WTC11 (cell line): ENCODE results near the gene ALK. TPM values are rescaled to one million over a fixed set of nuclear protein-coding genes. Genes with fewer than 3 reads are reported as not detected.

Experiments
- ATAC-seq: fragments of 200-7000 bp; cut with Tn5 transposase; 2 replicates; pipeline ENCODE4 v1.10.0; 2021; ENCODE audit warnings: mild to moderate bottlenecking, moderate library complexity
- CTCF ChIA-PET: fragments of 300-600 bp; sonication (Branson Sonifier 250); formaldehyde crosslinking; loops from one replicate; lab custom pipeline; 2021; ENCODE audit warnings: antibody characterized with exemption; lab: Charles Lee
- POLR2A ChIA-PET: fragments of 350-600 bp; sonication (Branson Sonifier 250); formaldehyde crosslinking; loops from one replicate; lab custom pipeline; 2021; ENCODE audit warnings: antibody characterized with exemption; lab: Charles Lee
- DNase-seq: peaks from one replicate; pipeline ENCODE4 v3.0.0; 2021; ENCODE audit warnings: low spot score
- H3K27ac Mint-ChIP-seq: 2 replicates; pipeline ENCODE4 v1.8.0; 2021; ENCODE audit warnings: mixed read lengths
- H3K27me3 Mint-ChIP-seq: 2 replicates; pipeline ENCODE4 v1.8.0; 2021; ENCODE audit warnings: low read depth, mild to moderate bottlenecking, moderate library complexity, mixed read lengths
- H3K36me3 Mint-ChIP-seq: 2 replicates; pipeline ENCODE4 v1.8.0; 2021; ENCODE audit warnings: mixed read lengths
- H3K4me1 Mint-ChIP-seq: 2 replicates; pipeline ENCODE4 v1.8.0; 2022; ENCODE audit warnings: mixed read lengths
- H3K4me3 Mint-ChIP-seq: 2 replicates; pipeline ENCODE4 v1.8.0; 2021; ENCODE audit warnings: mild to moderate bottlenecking, moderate library complexity, mixed read lengths
- H3K9me3 Mint-ChIP-seq: 2 replicates; pipeline ENCODE4 v1.8.0; 2021; ENCODE audit warnings: mixed read lengths
- CREB1 ChIP-seq: sonication (generic); formaldehyde crosslinking; IDR thresholded peaks from 2 replicates; pipeline ENCODE4 v1.8.0; 2023; ENCODE audit warnings: mild to moderate bottlenecking, missing genetic modification reagents
- ESRRA ChIP-seq: sonication (generic); formaldehyde crosslinking; IDR thresholded peaks from 2 replicates; pipeline ENCODE4 v1.8.1; 2022; ENCODE audit warnings: mild to moderate bottlenecking, missing genetic modification reagents, borderline replicate concordance
- GTF2I ChIP-seq: fragments of 250-450 bp; sonication (Bioruptor Pico); conservative IDR thresholded peaks from 2 replicates; pipeline ENCODE4 v1.4.0; 2021; ENCODE audit warnings: mild to moderate bottlenecking
- HMGA2 ChIP-seq: fragments of 250-450 bp; sonication (Bioruptor Pico); IDR thresholded peaks from 2 replicates; pipeline ENCODE4 v1.4.0; 2021; ENCODE audit warnings: mild to moderate bottlenecking, moderate library complexity
- NFATC4 ChIP-seq: fragments of 250-450 bp; sonication (Bioruptor Pico); IDR thresholded peaks from 2 replicates; pipeline ENCODE4 v1.9.0; 2021; ENCODE audit warnings: mild to moderate bottlenecking
- NR1H2 ChIP-seq: sonication (generic); formaldehyde crosslinking; IDR thresholded peaks from 2 replicates; pipeline ENCODE4 v1.9.0; 2021; ENCODE audit warnings: mild to moderate bottlenecking, moderate library complexity, missing genetic modification reagents
- NR3C1 ChIP-seq: sonication (generic); formaldehyde crosslinking; conservative IDR thresholded peaks from 2 replicates; pipeline ENCODE4 v1.8.1; 2023; ENCODE audit warnings: low read depth, mild to moderate bottlenecking, missing genetic modification reagents
- RORB ChIP-seq: fragments of 250-450 bp; sonication (Bioruptor Pico); IDR thresholded peaks from 2 replicates; pipeline ENCODE4 v1.9.0; 2021; ENCODE audit warnings: mild to moderate bottlenecking
- SMAD3 ChIP-seq: sonication (generic); formaldehyde crosslinking; IDR thresholded peaks from 2 replicates; pipeline ENCODE4 v1.8.0; 2022; ENCODE audit warnings: missing genetic modification reagents, mild to moderate bottlenecking, borderline replicate concordance
- SP1 ChIP-seq: sonication (generic); formaldehyde crosslinking; conservative IDR thresholded peaks from 2 replicates; pipeline ENCODE4 v1.8.1; 2022; ENCODE audit warnings: missing genetic modification reagents
- TEAD1 ChIP-seq: sonication (generic); formaldehyde crosslinking; IDR thresholded peaks from 2 replicates; pipeline ENCODE4 v1.8.0; 2022; ENCODE audit warnings: mild to moderate bottlenecking, missing genetic modification reagents
- TEAD4 ChIP-seq: sonication (generic); formaldehyde crosslinking; IDR thresholded peaks from 2 replicates; pipeline ENCODE4 v1.8.0; 2022; ENCODE audit warnings: mild to moderate bottlenecking, missing genetic modification reagents
- ZNF121 ChIP-seq: sonication (generic); formaldehyde crosslinking; IDR thresholded peaks from 2 replicates; pipeline ENCODE4 v1.8.0; 2023; ENCODE audit warnings: missing genetic modification reagents
- total RNA-seq: library from RNA; stranded (reverse); gene quantifications from 3 replicates; pipeline ENCODE4 v1.2.3, GENCODE V29; 2021
- TF ChIP-seq, protein P1 (sequence below): fragments of 250-450 bp; sonication (Bioruptor Pico); IDR thresholded peaks from 2 replicates; pipeline ENCODE4 v1.9.0; 2021; ENCODE audit warnings: mild to moderate bottlenecking, borderline replicate concordance
- TF ChIP-seq, protein P2 (sequence below): sonication (generic); formaldehyde crosslinking; IDR thresholded peaks from 2 replicates; pipeline ENCODE4 v1.8.1; 2023; ENCODE audit warnings: mild to moderate bottlenecking, missing genetic modification reagents, borderline replicate concordance
- TF ChIP-seq, protein P3 (sequence below): fragments of 250-450 bp; sonication (Bioruptor Pico); IDR thresholded peaks from 2 replicates; pipeline ENCODE4 v1.8.0; 2021; ENCODE audit warnings: mild to moderate bottlenecking
- TF ChIP-seq, protein P4 (sequence below): sonication (generic); formaldehyde crosslinking; IDR thresholded peaks from 2 replicates; pipeline ENCODE4 v1.8.1; 2022; ENCODE audit warnings: low read depth, mild to moderate bottlenecking, moderate library complexity, missing genetic modification reagents, borderline replicate concordance
- TF ChIP-seq, protein P5 (sequence below): fragments of 200-600 bp; IDR thresholded peaks from 2 replicates; pipeline ENCODE4 v1.8.0; 2022; ENCODE audit warnings: antibody characterized with exemption
- TF ChIP-seq, protein P6 (sequence below): sonication (generic); formaldehyde crosslinking; IDR thresholded peaks from 2 replicates; pipeline ENCODE4 v1.8.1; 2023; ENCODE audit warnings: mild to moderate bottlenecking, missing genetic modification reagents, moderate library complexity
- TF ChIP-seq, protein P7 (sequence below): sonication (generic); formaldehyde crosslinking; IDR thresholded peaks from 2 replicates; pipeline ENCODE4 v1.8.1; 2023; ENCODE audit warnings: mild to moderate bottlenecking, missing genetic modification reagents, moderate library complexity
- TF ChIP-seq, protein P8 (sequence below): fragments of 250-450 bp; sonication (Bioruptor Pico); IDR thresholded peaks from 2 replicates; pipeline ENCODE4 v2.1.2; 2022; ENCODE audit warnings: mild to moderate bottlenecking, moderate library complexity

ALK gene
- total RNA-seq, 1 experiment from 2014 or later = not detected

DNA sequence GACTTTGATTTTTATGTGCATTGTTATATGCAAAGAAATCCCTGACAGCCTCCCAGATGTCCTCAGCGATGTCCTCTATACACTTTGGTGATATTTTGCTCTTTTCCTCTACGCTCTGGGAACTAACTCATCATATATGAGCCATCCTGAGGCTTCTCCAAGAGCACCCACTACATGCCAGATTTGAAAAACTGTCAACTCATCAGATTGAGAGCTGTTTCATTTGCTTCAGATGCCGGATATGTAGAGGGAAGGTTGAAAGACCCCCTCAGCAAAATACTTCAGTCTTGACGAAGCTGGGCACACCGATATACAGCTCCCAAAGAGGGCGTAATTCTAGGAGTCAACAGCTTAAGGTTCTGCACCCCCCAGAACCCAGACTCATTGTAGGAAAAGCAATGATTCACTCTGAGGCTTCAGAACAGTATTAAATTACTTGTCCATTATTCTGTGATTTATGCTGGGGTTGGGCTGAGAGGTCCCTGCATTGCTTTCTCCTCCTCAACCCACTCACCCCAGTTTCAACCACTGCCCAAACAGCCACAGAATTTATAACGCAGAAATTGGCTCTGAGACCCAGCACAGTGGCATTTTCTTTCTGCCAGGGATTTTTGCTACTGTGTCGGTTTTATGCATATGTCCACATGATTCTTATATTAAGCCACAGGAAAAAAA, 341.8 kb downstream of the ALK start (continued):
- TF ChIP-seq, protein P1, sequence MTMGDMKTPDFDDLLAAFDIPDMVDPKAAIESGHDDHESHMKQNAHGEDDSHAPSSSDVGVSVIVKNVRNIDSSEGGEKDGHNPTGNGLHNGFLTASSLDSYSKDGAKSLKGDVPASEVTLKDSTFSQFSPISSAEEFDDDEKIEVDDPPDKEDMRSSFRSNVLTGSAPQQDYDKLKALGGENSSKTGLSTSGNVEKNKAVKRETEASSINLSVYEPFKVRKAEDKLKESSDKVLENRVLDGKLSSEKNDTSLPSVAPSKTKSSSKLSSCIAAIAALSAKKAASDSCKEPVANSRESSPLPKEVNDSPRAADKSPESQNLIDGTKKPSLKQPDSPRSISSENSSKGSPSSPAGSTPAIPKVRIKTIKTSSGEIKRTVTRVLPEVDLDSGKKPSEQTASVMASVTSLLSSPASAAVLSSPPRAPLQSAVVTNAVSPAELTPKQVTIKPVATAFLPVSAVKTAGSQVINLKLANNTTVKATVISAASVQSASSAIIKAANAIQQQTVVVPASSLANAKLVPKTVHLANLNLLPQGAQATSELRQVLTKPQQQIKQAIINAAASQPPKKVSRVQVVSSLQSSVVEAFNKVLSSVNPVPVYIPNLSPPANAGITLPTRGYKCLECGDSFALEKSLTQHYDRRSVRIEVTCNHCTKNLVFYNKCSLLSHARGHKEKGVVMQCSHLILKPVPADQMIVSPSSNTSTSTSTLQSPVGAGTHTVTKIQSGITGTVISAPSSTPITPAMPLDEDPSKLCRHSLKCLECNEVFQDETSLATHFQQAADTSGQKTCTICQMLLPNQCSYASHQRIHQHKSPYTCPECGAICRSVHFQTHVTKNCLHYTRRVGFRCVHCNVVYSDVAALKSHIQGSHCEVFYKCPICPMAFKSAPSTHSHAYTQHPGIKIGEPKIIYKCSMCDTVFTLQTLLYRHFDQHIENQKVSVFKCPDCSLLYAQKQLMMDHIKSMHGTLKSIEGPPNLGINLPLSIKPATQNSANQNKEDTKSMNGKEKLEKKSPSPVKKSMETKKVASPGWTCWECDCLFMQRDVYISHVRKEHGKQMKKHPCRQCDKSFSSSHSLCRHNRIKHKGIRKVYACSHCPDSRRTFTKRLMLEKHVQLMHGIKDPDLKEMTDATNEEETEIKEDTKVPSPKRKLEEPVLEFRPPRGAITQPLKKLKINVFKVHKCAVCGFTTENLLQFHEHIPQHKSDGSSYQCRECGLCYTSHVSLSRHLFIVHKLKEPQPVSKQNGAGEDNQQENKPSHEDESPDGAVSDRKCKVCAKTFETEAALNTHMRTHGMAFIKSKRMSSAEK (CRISPR knock-in tag) = no peak
- TF ChIP-seq RORB (CRISPR knock-in tag) = no peak
- TF ChIP-seq, protein P2, sequence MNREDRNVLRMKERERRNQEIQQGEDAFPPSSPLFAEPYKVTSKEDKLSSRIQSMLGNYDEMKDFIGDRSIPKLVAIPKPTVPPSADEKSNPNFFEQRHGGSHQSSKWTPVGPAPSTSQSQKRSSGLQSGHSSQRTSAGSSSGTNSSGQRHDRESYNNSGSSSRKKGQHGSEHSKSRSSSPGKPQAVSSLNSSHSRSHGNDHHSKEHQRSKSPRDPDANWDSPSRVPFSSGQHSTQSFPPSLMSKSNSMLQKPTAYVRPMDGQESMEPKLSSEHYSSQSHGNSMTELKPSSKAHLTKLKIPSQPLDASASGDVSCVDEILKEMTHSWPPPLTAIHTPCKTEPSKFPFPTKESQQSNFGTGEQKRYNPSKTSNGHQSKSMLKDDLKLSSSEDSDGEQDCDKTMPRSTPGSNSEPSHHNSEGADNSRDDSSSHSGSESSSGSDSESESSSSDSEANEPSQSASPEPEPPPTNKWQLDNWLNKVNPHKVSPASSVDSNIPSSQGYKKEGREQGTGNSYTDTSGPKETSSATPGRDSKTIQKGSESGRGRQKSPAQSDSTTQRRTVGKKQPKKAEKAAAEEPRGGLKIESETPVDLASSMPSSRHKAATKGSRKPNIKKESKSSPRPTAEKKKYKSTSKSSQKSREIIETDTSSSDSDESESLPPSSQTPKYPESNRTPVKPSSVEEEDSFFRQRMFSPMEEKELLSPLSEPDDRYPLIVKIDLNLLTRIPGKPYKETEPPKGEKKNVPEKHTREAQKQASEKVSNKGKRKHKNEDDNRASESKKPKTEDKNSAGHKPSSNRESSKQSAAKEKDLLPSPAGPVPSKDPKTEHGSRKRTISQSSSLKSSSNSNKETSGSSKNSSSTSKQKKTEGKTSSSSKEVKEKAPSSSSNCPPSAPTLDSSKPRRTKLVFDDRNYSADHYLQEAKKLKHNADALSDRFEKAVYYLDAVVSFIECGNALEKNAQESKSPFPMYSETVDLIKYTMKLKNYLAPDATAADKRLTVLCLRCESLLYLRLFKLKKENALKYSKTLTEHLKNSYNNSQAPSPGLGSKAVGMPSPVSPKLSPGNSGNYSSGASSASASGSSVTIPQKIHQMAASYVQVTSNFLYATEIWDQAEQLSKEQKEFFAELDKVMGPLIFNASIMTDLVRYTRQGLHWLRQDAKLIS (CRISPR knock-in tag) = no peak
- TF ChIP-seq GTF2I (CRISPR knock-in tag) = no peak
- TF ChIP-seq, protein P3, sequence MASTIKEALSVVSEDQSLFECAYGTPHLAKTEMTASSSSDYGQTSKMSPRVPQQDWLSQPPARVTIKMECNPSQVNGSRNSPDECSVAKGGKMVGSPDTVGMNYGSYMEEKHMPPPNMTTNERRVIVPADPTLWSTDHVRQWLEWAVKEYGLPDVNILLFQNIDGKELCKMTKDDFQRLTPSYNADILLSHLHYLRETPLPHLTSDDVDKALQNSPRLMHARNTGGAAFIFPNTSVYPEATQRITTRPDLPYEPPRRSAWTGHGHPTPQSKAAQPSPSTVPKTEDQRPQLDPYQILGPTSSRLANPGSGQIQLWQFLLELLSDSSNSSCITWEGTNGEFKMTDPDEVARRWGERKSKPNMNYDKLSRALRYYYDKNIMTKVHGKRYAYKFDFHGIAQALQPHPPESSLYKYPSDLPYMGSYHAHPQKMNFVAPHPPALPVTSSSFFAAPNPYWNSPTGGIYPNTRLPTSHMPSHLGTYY (CRISPR knock-in tag) = no peak
- TF ChIP-seq, protein P4, sequence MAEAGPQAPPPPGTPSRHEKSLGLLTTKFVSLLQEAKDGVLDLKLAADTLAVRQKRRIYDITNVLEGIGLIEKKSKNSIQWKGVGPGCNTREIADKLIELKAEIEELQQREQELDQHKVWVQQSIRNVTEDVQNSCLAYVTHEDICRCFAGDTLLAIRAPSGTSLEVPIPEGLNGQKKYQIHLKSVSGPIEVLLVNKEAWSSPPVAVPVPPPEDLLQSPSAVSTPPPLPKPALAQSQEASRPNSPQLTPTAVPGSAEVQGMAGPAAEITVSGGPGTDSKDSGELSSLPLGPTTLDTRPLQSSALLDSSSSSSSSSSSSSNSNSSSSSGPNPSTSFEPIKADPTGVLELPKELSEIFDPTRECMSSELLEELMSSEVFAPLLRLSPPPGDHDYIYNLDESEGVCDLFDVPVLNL (CRISPR knock-in tag) = no peak
- TF ChIP-seq TEAD1 = no peak
- TF ChIP-seq NR1H2 (CRISPR knock-in tag) = no peak
- TF ChIP-seq CREB1 (CRISPR knock-in tag) = no peak
- TF ChIP-seq, protein P5, sequence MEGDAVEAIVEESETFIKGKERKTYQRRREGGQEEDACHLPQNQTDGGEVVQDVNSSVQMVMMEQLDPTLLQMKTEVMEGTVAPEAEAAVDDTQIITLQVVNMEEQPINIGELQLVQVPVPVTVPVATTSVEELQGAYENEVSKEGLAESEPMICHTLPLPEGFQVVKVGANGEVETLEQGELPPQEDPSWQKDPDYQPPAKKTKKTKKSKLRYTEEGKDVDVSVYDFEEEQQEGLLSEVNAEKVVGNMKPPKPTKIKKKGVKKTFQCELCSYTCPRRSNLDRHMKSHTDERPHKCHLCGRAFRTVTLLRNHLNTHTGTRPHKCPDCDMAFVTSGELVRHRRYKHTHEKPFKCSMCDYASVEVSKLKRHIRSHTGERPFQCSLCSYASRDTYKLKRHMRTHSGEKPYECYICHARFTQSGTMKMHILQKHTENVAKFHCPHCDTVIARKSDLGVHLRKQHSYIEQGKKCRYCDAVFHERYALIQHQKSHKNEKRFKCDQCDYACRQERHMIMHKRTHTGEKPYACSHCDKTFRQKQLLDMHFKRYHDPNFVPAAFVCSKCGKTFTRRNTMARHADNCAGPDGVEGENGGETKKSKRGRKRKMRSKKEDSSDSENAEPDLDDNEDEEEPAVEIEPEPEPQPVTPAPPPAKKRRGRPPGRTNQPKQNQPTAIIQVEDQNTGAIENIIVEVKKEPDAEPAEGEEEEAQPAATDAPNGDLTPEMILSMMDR = no peak
- TF ChIP-seq, all 79 proteins: peak for 0

DNA sequence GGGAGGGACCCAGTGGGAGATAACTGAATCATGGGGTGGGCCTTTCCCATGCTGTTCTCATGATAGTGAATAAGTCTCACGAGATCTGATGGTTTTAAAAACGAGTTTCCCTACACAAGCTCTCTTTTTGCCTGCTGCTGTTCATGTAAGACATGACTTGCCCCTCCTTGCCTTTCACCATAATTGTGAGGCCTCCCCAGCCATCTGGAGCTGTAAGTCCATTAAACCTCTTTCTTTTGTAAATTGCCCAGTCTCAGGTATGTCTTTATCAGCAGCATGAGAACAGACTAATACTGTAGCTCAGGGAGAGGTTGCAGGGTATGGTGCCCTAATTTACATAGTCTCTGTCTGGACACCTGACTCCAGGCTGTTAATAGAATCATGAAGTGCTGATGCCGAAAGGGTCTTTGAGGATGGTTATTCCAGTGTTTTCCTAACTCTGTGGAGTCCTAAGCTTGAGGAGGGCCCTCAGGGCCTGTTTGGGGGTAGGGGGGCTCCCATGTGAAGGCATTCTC, 343.2 kb downstream of the ALK start:
- no peak overlapping the region for H3K27ac Mint-ChIP-seq
- peaks cover 40% of the 10 kb centered on the region for H3K27me3 Mint-ChIP-seq
- H3K4me3 Mint-ChIP-seq = no peak overlapping the region
- no peak for DNase-seq
- ChIA-PET CTCF (no interaction called here), POLR2A (no interaction called here)
- no peaks in the 10 kb centered on the region for H3K9me3 Mint-ChIP-seq
- ATAC-seq = peak; percentile 94
- peaks cover 20% of the 10 kb centered on the region for H3K4me1 Mint-ChIP-seq
- no peaks in the 10 kb centered on the region for H3K36me3 Mint-ChIP-seq
- TF ChIP-seq TEAD4 (CRISPR knock-in tag) = no peak
- TF ChIP-seq ZNF121 (CRISPR knock-in tag) = no peak
- TF ChIP-seq HMGA2 (CRISPR knock-in tag) = no peak
- TF ChIP-seq, protein P6, sequence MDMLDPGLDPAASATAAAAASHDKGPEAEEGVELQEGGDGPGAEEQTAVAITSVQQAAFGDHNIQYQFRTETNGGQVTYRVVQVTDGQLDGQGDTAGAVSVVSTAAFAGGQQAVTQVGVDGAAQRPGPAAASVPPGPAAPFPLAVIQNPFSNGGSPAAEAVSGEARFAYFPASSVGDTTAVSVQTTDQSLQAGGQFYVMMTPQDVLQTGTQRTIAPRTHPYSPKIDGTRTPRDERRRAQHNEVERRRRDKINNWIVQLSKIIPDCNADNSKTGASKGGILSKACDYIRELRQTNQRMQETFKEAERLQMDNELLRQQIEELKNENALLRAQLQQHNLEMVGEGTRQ = no peak
- TF ChIP-seq, protein P7, sequence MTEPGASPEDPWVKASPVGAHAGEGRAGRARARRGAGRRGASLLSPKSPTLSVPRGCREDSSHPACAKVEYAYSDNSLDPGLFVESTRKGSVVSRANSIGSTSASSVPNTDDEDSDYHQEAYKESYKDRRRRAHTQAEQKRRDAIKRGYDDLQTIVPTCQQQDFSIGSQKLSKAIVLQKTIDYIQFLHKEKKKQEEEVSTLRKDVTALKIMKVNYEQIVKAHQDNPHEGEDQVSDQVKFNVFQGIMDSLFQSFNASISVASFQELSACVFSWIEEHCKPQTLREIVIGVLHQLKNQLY (CRISPR knock-in tag) = no peak
- no peak for TF ChIP-seq NR3C1 (CRISPR knock-in tag)
- TF ChIP-seq, protein P8, sequence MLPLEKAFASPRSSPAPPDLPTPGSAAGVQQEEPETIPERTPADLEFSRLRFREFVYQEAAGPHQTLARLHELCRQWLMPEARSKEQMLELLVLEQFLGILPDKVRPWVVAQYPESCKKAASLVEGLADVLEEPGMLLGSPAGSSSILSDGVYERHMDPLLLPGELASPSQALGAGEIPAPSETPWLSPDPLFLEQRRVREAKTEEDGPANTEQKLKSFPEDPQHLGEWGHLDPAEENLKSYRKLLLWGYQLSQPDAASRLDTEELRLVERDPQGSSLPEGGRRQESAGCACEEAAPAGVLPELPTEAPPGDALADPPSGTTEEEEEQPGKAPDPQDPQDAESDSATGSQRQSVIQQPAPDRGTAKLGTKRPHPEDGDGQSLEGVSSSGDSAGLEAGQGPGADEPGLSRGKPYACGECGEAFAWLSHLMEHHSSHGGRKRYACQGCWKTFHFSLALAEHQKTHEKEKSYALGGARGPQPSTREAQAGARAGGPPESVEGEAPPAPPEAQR (CRISPR knock-in tag) = no peak
- TF ChIP-seq ESRRA = no peak
- no peak for TF ChIP-seq NFATC4
- no peak for TF ChIP-seq SMAD3
- TF ChIP-seq SP1 = no peak
